Mesenchymal stem cell (in vitro differentiated cells and primary cell): ENCODE data around the gene RMC1.
"Not testable (repeated sequence)": the region's sequence is repeated elsewhere in the genome, so short reads cannot be mapped to it uniquely, and the experiment has no call there.

Experiments
- DNase-seq: peaks from one replicate; pipeline ENCODE4 v3.0.0-alpha.2; 2013
- H2AFZ ChIP-seq: one replicate; pipeline ENCODE4 v1.6.1; 2013; ENCODE audit warnings: low read depth, mild to moderate bottlenecking, control low read depth, inconsistent platforms, low read length, moderate library complexity
- H2AK5ac ChIP-seq: 2 replicates; pipeline ENCODE4 v1.6.1; 2013; ENCODE audit warnings: low read length, moderate library complexity, mild to moderate bottlenecking, inconsistent platforms; ENCODE audit not compliant: severe bottlenecking
- H2BK120ac ChIP-seq: one replicate; pipeline ENCODE4 v1.6.1; 2013; ENCODE audit warnings: low read depth, mild to moderate bottlenecking, inconsistent platforms, low read length, moderate library complexity
- H2BK12ac ChIP-seq, 2 experiments: one replicate each; pipeline ENCODE4 v1.6.1; 2013; ENCODE audit warnings: inconsistent platforms in 2 of 2, low read length in 2 of 2, mild to moderate bottlenecking in 2 of 2, moderate library complexity in 2 of 2, control low read depth in 1 of 2
- H2BK15ac ChIP-seq: one replicate; pipeline ENCODE4 v1.6.1; 2013; ENCODE audit warnings: mild to moderate bottlenecking, low read depth, inconsistent platforms; ENCODE audit not compliant: poor library complexity, severe bottlenecking
- H2BK5ac ChIP-seq: 2 replicates; pipeline ENCODE4 v1.6.1; 2013; ENCODE audit warnings: low read depth, mild to moderate bottlenecking, low read length, control low read depth, inconsistent platforms; ENCODE audit not compliant: poor library complexity, severe bottlenecking
- H3K14ac ChIP-seq, 2 experiments: one replicate each; pipeline ENCODE4 v1.6.1; 2013; ENCODE audit warnings: inconsistent platforms in 2 of 2, low read length in 2 of 2, control low read depth in 1 of 2, mild to moderate bottlenecking in 1 of 2, moderate library complexity in 1 of 2
- H3K18ac ChIP-seq, 2 experiments: one replicate each; pipeline ENCODE4 v1.6.1; 2013; ENCODE audit warnings: inconsistent platforms in 2 of 2, low read length in 2 of 2, control low read depth in 1 of 2, low read depth in 1 of 2, mild to moderate bottlenecking in 1 of 2
- H3K23ac ChIP-seq, 2 experiments: one replicate each; pipeline ENCODE4 v1.6.1; 2013; ENCODE audit warnings: inconsistent platforms in 2 of 2, low read length in 2 of 2, mild to moderate bottlenecking in 2 of 2, moderate library complexity in 2 of 2, control low read depth in 1 of 2
- H3K27ac ChIP-seq: 2 replicates; pipeline ENCODE4 v1.5.1; 2013; ENCODE audit warnings: mild to moderate bottlenecking, moderate library complexity, low read length, control low read depth, inconsistent platforms; ENCODE audit not compliant: poor library complexity, severe bottlenecking
- H3K27me3 ChIP-seq, 2 experiments: 2 replicates each; pipeline versions ENCODE4 v1.6.1 to v1.7.0; 2013; ENCODE audit warnings: low read length in 2 of 2, mild to moderate bottlenecking in 2 of 2, moderate library complexity in 2 of 2, control low read depth in 1 of 2, inconsistent platforms in 1 of 2; ENCODE audit not compliant: control insufficient read depth in 1 of 2, insufficient read depth in 1 of 2
- H3K36me3 ChIP-seq, 2 experiments: 2 replicates each; pipeline versions ENCODE4 v1.6.1 to v1.7.0; 2013; ENCODE audit warnings: low read length in 2 of 2, control low read depth in 1 of 2, inconsistent platforms in 1 of 2, low read depth in 1 of 2, mild to moderate bottlenecking in 1 of 2; ENCODE audit not compliant: insufficient read depth in 2 of 2, control insufficient read depth in 1 of 2
- H3K4ac ChIP-seq, 2 experiments: one replicate each; pipeline ENCODE4 v1.6.1; 2013; ENCODE audit warnings: inconsistent platforms in 2 of 2, low read length in 2 of 2, mild to moderate bottlenecking in 2 of 2, moderate library complexity in 2 of 2, control low read depth in 1 of 2, low read depth in 1 of 2
- H3K4me1 ChIP-seq: 2 replicates; pipeline ENCODE4 v1.6.1; 2013; ENCODE audit warnings: low read depth, low read length, control low read depth; ENCODE audit not compliant: control insufficient read depth, insufficient read depth
- H3K4me2 ChIP-seq: 2 replicates; pipeline ENCODE4 v1.6.1; 2013; ENCODE audit warnings: low read length, mild to moderate bottlenecking, inconsistent platforms; ENCODE audit not compliant: poor library complexity, severe bottlenecking
- H3K4me3 ChIP-seq, 2 experiments: 2 replicates each; pipeline versions ENCODE4 v1.5.1 to v1.7.0; 2013; ENCODE audit warnings: low read length in 2 of 2, mild to moderate bottlenecking in 2 of 2, control low read depth in 1 of 2, low read depth in 1 of 2; ENCODE audit not compliant: insufficient read depth in 1 of 2
- H3K79me1 ChIP-seq: replicated peaks from 2 replicates; pipeline ENCODE4 v1.6.1; 2013; ENCODE audit warnings: mild to moderate bottlenecking, control low read depth, low read length, inconsistent platforms; ENCODE audit not compliant: poor library complexity, severe bottlenecking
- H3K9ac ChIP-seq: 2 replicates; pipeline ENCODE4 v1.7.0; 2013; ENCODE audit warnings: mild to moderate bottlenecking, low read length, moderate library complexity
- H3K9me3 ChIP-seq: 2 replicates; pipeline ENCODE4 v1.7.0; 2013; ENCODE audit warnings: mild to moderate bottlenecking, low read length; ENCODE audit not compliant: control insufficient read depth
- H4K8ac ChIP-seq: one replicate; pipeline ENCODE4 v1.6.1; 2013; ENCODE audit warnings: inconsistent platforms, mild to moderate bottlenecking, low read length, moderate library complexity
- H4K91ac ChIP-seq: one replicate; pipeline ENCODE4 v1.6.1; 2013; ENCODE audit warnings: mild to moderate bottlenecking, low read length, inconsistent platforms
- WGBS: methylation state at CpG from one replicate; pipeline ENCODE4 v1.1.7; 2013; ENCODE audit warnings: mixed read lengths; 5-methylcytosine and 5-hydroxymethylcytosine counted together

Gene RMC1

GRCh38 chr18:23504720-23505119 is 1.4 kb downstream of the RMC1 start:
- H3K27me3 ChIP-seq, result no peaks in the 10 kb centered on the region
- no peak overlapping the region for H4K8ac ChIP-seq
- H2BK5ac ChIP-seq, result no peak overlapping the region
- WGBS, result 96% methylated on average over 3 of the region's 3 CpGs
- peaks cover 2% of the 10 kb centered on the region for H3K4me1 ChIP-seq
- H2BK12ac ChIP-seq, result no peak overlapping the region
- H2AFZ ChIP-seq, result no peak overlapping the region
- DNase-seq, result no peak
- H3K36me3 ChIP-seq, result peaks cover 13 to 39% of the 10 kb centered on the region in 2 experiments
- H3K9ac ChIP-seq, result peak overlapping the region; percentile 93
- H3K18ac ChIP-seq, result no peak overlapping the region
- peak overlapping the region in 1 of 2 experiments; percentile 96 for H3K4me3 ChIP-seq
- H3K27ac ChIP-seq, result no peak overlapping the region
- H2BK120ac ChIP-seq, result no peak overlapping the region
- H3K23ac ChIP-seq, result no peak overlapping the region
- no peak overlapping the region for H2AK5ac ChIP-seq
- no peaks in the 10 kb centered on the region for H3K9me3 ChIP-seq
- H3K4me2 ChIP-seq, result peak overlapping the region; percentile 82
- no peak overlapping the region for H3K14ac ChIP-seq
- no peak overlapping the region for H2BK15ac ChIP-seq
- peaks cover 33% of the 10 kb centered on the region for H3K79me1 ChIP-seq
- no peak overlapping the region for H4K91ac ChIP-seq
- no peak overlapping the region for H3K4ac ChIP-seq

DNA sequence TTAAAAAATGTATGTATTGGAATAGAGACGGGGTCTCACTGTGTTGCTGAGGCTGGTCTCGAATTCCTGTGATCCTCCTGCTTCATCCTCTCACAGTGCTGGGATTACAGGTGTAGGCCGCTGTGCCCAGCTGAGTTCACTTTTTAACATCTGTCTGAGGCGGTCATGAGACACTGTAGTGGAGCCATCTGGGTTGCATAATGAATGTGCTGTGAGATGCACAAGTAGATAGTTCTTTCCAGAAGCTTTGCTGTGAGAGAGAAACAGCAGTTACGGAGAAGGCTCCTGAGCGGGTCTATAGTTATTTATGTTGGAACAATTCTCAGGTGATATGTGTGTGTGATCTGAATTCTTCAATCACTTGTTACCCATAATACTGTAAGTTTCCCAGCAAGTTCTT is 3.1 kb downstream of the RMC1 start:
- H3K4me2 ChIP-seq, result no peak overlapping the region
- peaks cover 2% of the 10 kb centered on the region for H3K4me1 ChIP-seq
- DNase-seq, result no peak
- no peak overlapping the region for H3K14ac ChIP-seq
- no peak overlapping the region for H2BK12ac ChIP-seq
- H3K4ac ChIP-seq, result no peak overlapping the region
- H2BK120ac ChIP-seq, result no peak overlapping the region
- peaks cover 38% of the 10 kb centered on the region for H3K79me1 ChIP-seq
- H3K36me3 ChIP-seq, result peaks cover 21 to 55% of the 10 kb centered on the region in 2 experiments
- no peak overlapping the region for H3K9ac ChIP-seq
- H3K4me3 ChIP-seq, result no peak overlapping the region
- H3K9me3 ChIP-seq, result no peaks in the 10 kb centered on the region
- no peak overlapping the region for H3K27ac ChIP-seq
- no peak overlapping the region for H4K91ac ChIP-seq
- H3K23ac ChIP-seq, result no peak overlapping the region
- no peak overlapping the region for H3K18ac ChIP-seq
- H2AFZ ChIP-seq, result no peak overlapping the region
- H2BK5ac ChIP-seq, result no peak overlapping the region
- no peaks in the 10 kb centered on the region for H3K27me3 ChIP-seq
- WGBS, result 83% methylated on average over 5 of the region's 6 CpGs
- no peak overlapping the region for H4K8ac ChIP-seq
- H2BK15ac ChIP-seq, result no peak overlapping the region
- H2AK5ac ChIP-seq, result no peak overlapping the region

- not testable (repeated sequence) for H3K4ac ChIP-seq, H3K4me2 ChIP-seq, H3K14ac ChIP-seq, H3K23ac ChIP-seq, H2BK15ac ChIP-seq, H3K4me3 ChIP-seq, H2BK12ac ChIP-seq, H2AK5ac ChIP-seq, H4K91ac ChIP-seq, H3K18ac ChIP-seq, H2AFZ ChIP-seq, H3K4me1 ChIP-seq, DNase-seq, H2BK5ac ChIP-seq, H3K9me3 ChIP-seq, H3K9ac ChIP-seq, H3K27ac ChIP-seq, H2BK120ac ChIP-seq, H3K27me3 ChIP-seq, H4K8ac ChIP-seq
- H3K79me1 ChIP-seq, result peaks cover 30% of the 10 kb centered on the region
- peaks cover 21 to 82% of the 10 kb centered on the region in 2 experiments for H3K36me3 ChIP-seq
- WGBS, result 100% methylated on average over 1 of the region's 2 CpGs
Observed at GRCh38 chr18:23510923-23511322, 7.6 kb downstream of the RMC1 start.

GRCh38 chr18:23512216-23512615 is 8.9 kb downstream of the RMC1 start:
- peak overlapping the region in 1 of 2 experiments; percentile 21 for H3K18ac ChIP-seq
- H3K4me1 ChIP-seq, H3K4me3 ChIP-seq, DNase-seq, H4K91ac ChIP-seq, H3K27me3 ChIP-seq, H4K8ac ChIP-seq, H3K9ac ChIP-seq, H2BK120ac ChIP-seq, H3K4ac ChIP-seq, H3K27ac ChIP-seq, H3K14ac ChIP-seq, H3K4me2 ChIP-seq, H2AK5ac ChIP-seq, H2AFZ ChIP-seq, H3K23ac ChIP-seq, H2BK12ac ChIP-seq, H3K9me3 ChIP-seq, H2BK15ac ChIP-seq, H2BK5ac ChIP-seq: not testable (repeated sequence)
- H3K36me3 ChIP-seq, result peaks cover 24 to 82% of the 10 kb centered on the region in 2 experiments
- WGBS, result 96% methylated on average over 5 of the region's 7 CpGs
- H3K79me1 ChIP-seq, result peaks cover 24% of the 10 kb centered on the region
